Epidermal melanocyte (primary cell): ENCODE results near the gene PAQR7.
A peak's percentile ranks its signal among the peaks of the same experiment; 100 is the strongest.
"Not testable (repeated sequence)": the region's sequence is repeated elsewhere in the genome, so short reads cannot be mapped to it uniquely, and the experiment has no call there.

Source experiments
- DNase-seq: peaks from one replicate; pipeline ENCODE4 v3.0.0; 2011; ENCODE audit warnings: low spot score; ENCODE audit not compliant: insufficient read length

Gene PAQR7

GRCh38 chr1:25848531-25848930 is 27.0 kb downstream of the PAQR7 start:
- DNase-seq, result no peak

- no peak for DNase-seq
Measured at GRCh38 chr1:25847929-25848328, 27.6 kb downstream of the PAQR7 start.

GRCh38 chr1:25845664-25846063 is 29.8 kb downstream of the PAQR7 start:
- DNase-seq, result no peak

GRCh38 chr1:25844536-25845337 is 30.8 kb downstream of the PAQR7 start:
- DNase-seq, result no peak

GRCh38 chr1:25843483-25843882 is 32.0 kb downstream of the PAQR7 start:
- no peak for DNase-seq

- not testable (repeated sequence) for DNase-seq
Measured at GRCh38 chr1:25839808-25840207, 35.7 kb downstream of the PAQR7 start.

GRCh38 chr1:25837262-25837875 is 38.1 kb downstream of the PAQR7 start:
- no peak for DNase-seq

- no peak for DNase-seq
Measured at GRCh38 chr1:25836695-25837094, 38.8 kb downstream of the PAQR7 start.

GRCh38 chr1:25834894-25835293 is 40.6 kb downstream of the PAQR7 start:
- no peak for DNase-seq

GRCh38 chr1:25833158-25833557 is 42.4 kb downstream of the PAQR7 start:
- no peak for DNase-seq

GRCh38 chr1:25832336-25833037 is 43.0 kb downstream of the PAQR7 start:
- DNase-seq, result no peak

- DNase-seq, result no peak
Measured at GRCh38 chr1:25831569-25832196, 43.8 kb downstream of the PAQR7 start.

GRCh38 chr1:25829046-25829445 is 46.5 kb downstream of the PAQR7 start:
- DNase-seq, result no peak

GRCh38 chr1:25828491-25828890 is 47.0 kb downstream of the PAQR7 start:
- DNase-seq, result no peak

GRCh38 chr1:25826571-25826970 is 48.9 kb downstream of the PAQR7 start:
- no peak for DNase-seq

- DNase-seq, result no peak
Measured at GRCh38 chr1:25825605-25826004, 49.9 kb downstream of the PAQR7 start.

- DNase-seq, result no peak
Measured at GRCh38 chr1:25821630-25822091, 53.8 kb downstream of the PAQR7 start.

- DNase-seq, result no peak
Measured at GRCh38 chr1:25821112-25821476, 54.4 kb downstream of the PAQR7 start.

- DNase-seq, result peak; percentile 64
Measured at GRCh38 chr1:25820247-25821111, 55.0 kb downstream of the PAQR7 start.

- peak; percentile 91 for DNase-seq
Measured at GRCh38 chr1:25819491-25820246, 55.8 kb downstream of the PAQR7 start, which contains the start of gene MTFR1L. Gene MTFR1L (plus strand): TSS chr1:25819954. CDS start chr1:25823105, 3,151 bp downstream.
